Natural killer cell (primary cell): ENCODE measurements around the gene KCNK13. TPM values are rescaled to one million over a fixed set of nuclear protein-coding genes. Genes with fewer than 3 reads are reported as not detected.
"Not testable (repeated sequence)": the region's sequence is repeated elsewhere in the genome, so short reads cannot be mapped to it uniquely, and the experiment has no call there.

Experiments
- ATAC-seq, 3 donors: fragments of 150-1000 bp in 2 of 3; fragments of 200-7000 bp in 1 of 3; cut with Tn5 transposase; 1 replicate in 1 of 3; 2 replicates in 2 of 3; pipeline ENCODE4 v1.10.0; 2021; ENCODE audit warnings: mild to moderate bottlenecking in 2 of 3, moderate library complexity in 2 of 3
- DNase-seq, 2 donors: peaks; one replicate each; pipeline versions ENCODE4 v3.0.0 to v3.0.0-alpha.2; 2013 to 2021; ENCODE audit warnings: mixed read lengths in 1 of 2
- H3K27ac ChIP-seq: one replicate; pipeline ENCODE4 v1.5.1; 2013; ENCODE audit warnings: mild to moderate bottlenecking, low read length
- H3K27me3 ChIP-seq: one replicate; pipeline ENCODE4 v1.6.1; 2013; ENCODE audit warnings: low read length; ENCODE audit not compliant: control insufficient read depth, insufficient read depth
- H3K36me3 ChIP-seq: one replicate; pipeline ENCODE4 v1.6.1; 2013; ENCODE audit warnings: low read length; ENCODE audit not compliant: control insufficient read depth, insufficient read depth
- H3K4me1 ChIP-seq: one replicate; pipeline ENCODE4 v1.6.1; 2013; ENCODE audit warnings: low read length; ENCODE audit not compliant: control insufficient read depth, insufficient read depth
- H3K4me3 ChIP-seq: one replicate; pipeline ENCODE4 v1.5.1; 2013; ENCODE audit warnings: low read length
- H3K9me3 ChIP-seq: one replicate; pipeline ENCODE4 v1.6.1; 2013; ENCODE audit warnings: low read length; ENCODE audit not compliant: control insufficient read depth, insufficient read depth
- H3K27ac Mint-ChIP-seq, 2 donors: one replicate each; pipeline ENCODE4 v1.8.0; 2022; ENCODE audit warnings: mild to moderate bottlenecking in 2 of 2, mixed read lengths in 2 of 2, moderate library complexity in 1 of 2
- H3K27me3 Mint-ChIP-seq, 2 donors: one replicate each; pipeline ENCODE4 v1.8.0; 2022; ENCODE audit warnings: low read depth in 2 of 2, mixed read lengths in 2 of 2
- H3K36me3 Mint-ChIP-seq: one replicate; pipeline ENCODE4 v1.8.0; 2022; ENCODE audit warnings: mixed read lengths
- H3K4me1 Mint-ChIP-seq, 2 donors: one replicate each; pipeline ENCODE4 v1.8.0; 2022; ENCODE audit warnings: mixed read lengths in 2 of 2
- H3K4me3 Mint-ChIP-seq: one replicate; pipeline ENCODE4 v1.8.0; 2022; ENCODE audit warnings: mild to moderate bottlenecking, moderate library complexity, mixed read lengths
- H3K9me3 Mint-ChIP-seq, 2 donors: one replicate each; pipeline ENCODE4 v1.8.0; 2022; ENCODE audit warnings: mixed read lengths in 2 of 2
- WGBS: methylation state at CpG from one replicate; pipeline ENCODE4 v1.1.7; 2013; ENCODE audit warnings: missing lambda C conversion rate; ENCODE audit not compliant: insufficient coverage; 5-methylcytosine and 5-hydroxymethylcytosine counted together
- intact Hi-C: fragments of 100-400 bp; cut with micrococcal nuclease; formaldehyde crosslinking; loops from one replicate; pipeline ENCODE4 v1.14.2; 2022
- total RNA-seq, 4 donors: library from RNA; stranded (reverse); fragments of 120-200 nt in 1 of 4; gene quantifications; one replicate each; pipeline versions ENCODE4 v1.2.3 to v1.2.4, GENCODE V29; 2013 to 2022
- TF ChIP-seq, protein P1 (sequence below): fragments of 200-600 bp; IDR thresholded peaks from one replicate; pipeline ENCODE4 v1.8.0; 2022; ENCODE audit warnings: antibody characterized with exemption

Gene KCNK13
- total RNA-seq, 3 donors from 2014 or later (not counting 1 experiment from before 2014, with no cell fraction given): not detected

DNA sequence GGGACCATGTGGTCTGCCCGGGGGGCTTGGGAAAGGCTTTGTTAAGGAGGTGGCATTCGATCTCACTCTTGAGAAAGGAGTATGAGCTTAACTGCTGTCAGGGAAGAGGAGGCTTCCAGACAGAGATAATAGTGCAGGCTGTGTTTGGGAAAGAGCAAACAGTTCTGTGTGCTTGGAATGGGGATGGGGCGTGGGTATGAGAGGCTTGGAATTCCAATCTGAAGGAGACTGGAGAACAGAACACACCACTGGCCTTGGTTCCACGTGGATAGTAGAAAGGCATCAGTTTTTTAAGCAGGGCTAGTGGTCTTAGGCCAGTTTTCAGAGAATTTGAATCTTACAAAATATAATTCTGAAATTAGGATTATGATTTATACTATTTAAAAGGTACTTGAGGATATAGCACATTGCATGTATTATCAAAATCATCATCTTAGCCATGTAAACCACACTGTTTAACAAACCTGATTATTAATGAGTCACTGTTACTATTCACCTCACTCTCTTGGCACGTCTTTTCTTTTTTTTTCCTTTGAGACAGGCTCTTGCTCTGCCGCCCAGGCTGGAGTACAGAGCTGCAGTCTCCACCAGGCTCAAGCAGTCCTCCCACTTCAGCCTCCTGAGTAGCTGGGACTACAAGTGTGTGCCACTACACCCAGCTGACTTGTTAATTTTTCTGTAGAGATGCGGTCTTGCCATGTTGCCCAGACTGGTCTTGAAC, 38.5 kb upstream of the KCNK13 start:
- TF ChIP-seq, protein P1, sequence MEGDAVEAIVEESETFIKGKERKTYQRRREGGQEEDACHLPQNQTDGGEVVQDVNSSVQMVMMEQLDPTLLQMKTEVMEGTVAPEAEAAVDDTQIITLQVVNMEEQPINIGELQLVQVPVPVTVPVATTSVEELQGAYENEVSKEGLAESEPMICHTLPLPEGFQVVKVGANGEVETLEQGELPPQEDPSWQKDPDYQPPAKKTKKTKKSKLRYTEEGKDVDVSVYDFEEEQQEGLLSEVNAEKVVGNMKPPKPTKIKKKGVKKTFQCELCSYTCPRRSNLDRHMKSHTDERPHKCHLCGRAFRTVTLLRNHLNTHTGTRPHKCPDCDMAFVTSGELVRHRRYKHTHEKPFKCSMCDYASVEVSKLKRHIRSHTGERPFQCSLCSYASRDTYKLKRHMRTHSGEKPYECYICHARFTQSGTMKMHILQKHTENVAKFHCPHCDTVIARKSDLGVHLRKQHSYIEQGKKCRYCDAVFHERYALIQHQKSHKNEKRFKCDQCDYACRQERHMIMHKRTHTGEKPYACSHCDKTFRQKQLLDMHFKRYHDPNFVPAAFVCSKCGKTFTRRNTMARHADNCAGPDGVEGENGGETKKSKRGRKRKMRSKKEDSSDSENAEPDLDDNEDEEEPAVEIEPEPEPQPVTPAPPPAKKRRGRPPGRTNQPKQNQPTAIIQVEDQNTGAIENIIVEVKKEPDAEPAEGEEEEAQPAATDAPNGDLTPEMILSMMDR: no peak
- H3K4me1 Mint-ChIP-seq: peaks cover 6 to 19% of the 10 kb centered on the region in 2 donors
- H3K27ac Mint-ChIP-seq: peak overlapping the region in 1 of 2 donors; percentile 14

DNA sequence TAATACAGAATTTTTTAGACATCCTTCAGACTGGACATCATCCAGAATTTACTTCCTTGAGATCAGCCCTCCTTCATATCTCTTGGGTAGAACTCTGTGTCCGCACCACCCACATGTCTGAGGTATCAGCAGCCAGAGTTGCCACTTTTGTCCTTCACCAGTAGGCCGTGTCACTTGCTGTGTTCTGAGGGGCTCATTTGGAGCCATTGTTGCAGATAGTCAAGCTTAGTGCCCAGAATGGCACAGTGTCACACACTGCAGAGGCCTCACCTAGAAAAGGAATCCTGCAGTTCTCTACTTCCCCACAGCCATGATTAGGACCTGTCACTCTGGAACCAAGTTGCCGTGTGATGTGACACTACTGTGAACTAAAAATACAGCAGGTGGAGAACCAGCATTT, 36.9 kb upstream of the KCNK13 start:
- H3K9me3 Mint-ChIP-seq: no peaks in the 10 kb centered on the region
- no peaks in the 10 kb centered on the region for H3K27me3 Mint-ChIP-seq
- no peak overlapping the region for H3K27ac Mint-ChIP-seq
- TF ChIP-seq, protein P1: no peak
- DNase-seq (no peak), ATAC-seq (no peak)
- H3K36me3 Mint-ChIP-seq: peaks cover 5% of the 10 kb centered on the region
- Histone ChIP-seq H3K9me3 (no peaks in the 10 kb centered on the region), H3K4me3 (no peak overlapping the region), H3K4me1 (no peaks in the 10 kb centered on the region), H3K27me3 (no peaks in the 10 kb centered on the region), H3K36me3 (peaks cover 29% of the 10 kb centered on the region), H3K27ac (no peak overlapping the region)
- intact Hi-C loops: no loop called here
- 96% methylated on average over 3 of the region's 3 CpGs for WGBS
- peaks cover 6 to 13% of the 10 kb centered on the region in 2 donors for H3K4me1 Mint-ChIP-seq
- H3K4me3 Mint-ChIP-seq: no peak overlapping the region

More for the DNA sequence above, 38.5 kb upstream of the KCNK13 start:
- H3K36me3 ChIP-seq: peaks cover 33% of the 10 kb centered on the region
- no peak for ATAC-seq
- no peaks in the 10 kb centered on the region for H3K9me3 ChIP-seq
- no peak overlapping the region for H3K27ac ChIP-seq
- 97% methylated on average over 7 of the region's 7 CpGs for WGBS
- no peak overlapping the region for H3K4me3 ChIP-seq
- H3K9me3 Mint-ChIP-seq: no peaks in the 10 kb centered on the region
- no peak for DNase-seq
- H3K4me3 Mint-ChIP-seq: no peak overlapping the region
- peaks cover 5% of the 10 kb centered on the region for H3K36me3 Mint-ChIP-seq
- intact Hi-C loops: no loop called here
- H3K4me1 ChIP-seq: no peaks in the 10 kb centered on the region
- H3K27me3 ChIP-seq: no peaks in the 10 kb centered on the region
- H3K27me3 Mint-ChIP-seq: no peaks in the 10 kb centered on the region

DNA sequence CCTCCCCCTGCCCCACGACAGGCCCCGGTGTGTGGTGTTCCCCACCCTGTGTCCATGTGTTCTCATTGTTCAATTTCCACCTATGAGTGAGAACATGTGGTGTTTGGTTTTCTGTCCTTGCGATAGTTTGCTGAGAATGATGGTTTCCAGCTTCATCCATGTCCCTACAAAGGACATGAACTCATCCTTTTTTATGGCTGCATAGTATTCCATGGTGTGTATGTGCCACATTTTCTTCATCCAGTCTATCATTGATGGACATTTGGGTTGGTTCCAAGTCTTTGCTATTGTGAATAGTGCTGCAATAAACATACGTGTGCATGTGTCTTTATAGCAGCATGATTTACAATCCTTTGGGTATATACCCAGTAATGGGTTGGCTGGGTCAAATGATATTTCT, 35.2 kb upstream of the KCNK13 start:
- H3K9me3 ChIP-seq, H3K27ac ChIP-seq, intact Hi-C loops, H3K27ac Mint-ChIP-seq, H3K4me3 Mint-ChIP-seq, H3K9me3 Mint-ChIP-seq, H3K4me1 ChIP-seq, DNase-seq, H3K27me3 ChIP-seq, H3K4me3 ChIP-seq, ATAC-seq, H3K27me3 Mint-ChIP-seq, H3K4me1 Mint-ChIP-seq: not testable (repeated sequence)
- peaks cover 11% of the 10 kb centered on the region for H3K36me3 Mint-ChIP-seq
- no CpG with 5 or more reads among the region's 4 CpGs for WGBS
- peaks cover 25% of the 10 kb centered on the region for H3K36me3 ChIP-seq

DNA sequence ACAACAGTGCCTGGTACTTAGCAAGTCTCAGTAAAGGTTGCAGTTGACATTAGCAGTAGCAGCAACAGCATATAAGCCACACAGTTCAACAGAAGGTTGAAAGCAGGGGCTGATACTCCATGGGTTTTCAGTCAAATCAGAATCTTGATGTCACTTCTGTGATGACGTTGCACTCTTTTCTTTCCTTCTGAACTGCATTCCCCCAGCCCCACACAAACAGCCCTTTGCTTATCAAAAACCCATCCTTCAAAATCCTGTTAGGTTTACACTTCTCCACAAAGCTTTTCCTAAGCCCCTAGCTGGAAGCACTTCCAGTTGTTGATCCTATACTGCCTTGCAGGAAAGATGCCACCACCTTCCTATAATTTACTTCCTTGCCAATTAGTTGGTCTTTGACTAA, 34.0 kb upstream of the KCNK13 start:
- Mint-ChIP-seq H3K36me3 (peaks cover 11% of the 10 kb centered on the region), H3K27me3 (no peaks in the 10 kb centered on the region), H3K4me3 (no peak overlapping the region), H3K27ac (no peak overlapping the region), H3K4me1 (peaks cover 0 to 10% of the 10 kb centered on the region in 2 donors), H3K9me3 (no peaks in the 10 kb centered on the region)
- H3K27me3 ChIP-seq: no peaks in the 10 kb centered on the region
- H3K9me3 ChIP-seq: no peaks in the 10 kb centered on the region
- H3K4me3 ChIP-seq: no peak overlapping the region
- DNase-seq (no peak), ATAC-seq (no peak)
- peaks cover 20% of the 10 kb centered on the region for H3K36me3 ChIP-seq
- WGBS: 84% methylated on average over 1 of the region's 1 CpG
- H3K4me1 ChIP-seq: no peaks in the 10 kb centered on the region
- TF ChIP-seq, protein P1: no peak
- no peak overlapping the region for H3K27ac ChIP-seq
- intact Hi-C loops: no loop called here
